ENCODE data around the gene SERINC4.
A peak's percentile ranks its signal among the peaks of the same experiment; 100 is the strongest.
"Not testable (repeated sequence)": the region's sequence is repeated elsewhere in the genome, so short reads cannot be mapped to it uniquely, and the experiment has no call there.

SERINC4 gene

GRCh38 chr15:43799945-43800285, at the start of gene SERINC4:
Gene SERINC4 (minus strand): TSS chr15:43800220. CDS start chr15:43799986, 234 bp downstream.
- no peak for TF ChIP-seq CTCF (IDR thresholded peaks at IDR 0.05; ENCODE audit: low read depth, low read length)
- H3K36me3 ChIP-seq = peaks cover 70% of the 10 kb centered on the region
- H3K27ac ChIP-seq = peak within 1 kb of the TSS; percentile 97
- no peaks in the 10 kb centered on the region for H3K9me3 ChIP-seq (ENCODE audit: severe bottlenecking)
- peak within 1 kb of the TSS; percentile 83 for H3K4me3 ChIP-seq (ENCODE audit: low read depth, low read length)
- peak; percentile 73 for DNase-seq
- H3K27me3 ChIP-seq (ENCODE audit: insufficient read depth, low read depth, severe bottlenecking) = no peaks in the 10 kb centered on the region

- Histone ChIP-seq H3K27me3 (ENCODE audit: insufficient read depth, low read depth, severe bottlenecking) (no peaks in the 10 kb centered on the region), H3K27ac (no peak overlapping the region), H3K4me3 (ENCODE audit: low read depth, low read length) (no peak overlapping the region), H3K9me3 (ENCODE audit: severe bottlenecking) (no peaks in the 10 kb centered on the region), H3K36me3 (peaks cover 83% of the 10 kb centered on the region)
- DNase-seq = no peak
- no peak for TF ChIP-seq CTCF (IDR thresholded peaks at IDR 0.05; ENCODE audit: low read depth, low read length)
These were observed 45.4 kb upstream of the SERINC4 start for GRCh38 chr15:43845421-43845820.

GRCh38 chr15:43832485-43832884, 32.5 kb upstream of the SERINC4 start:
- not testable (repeated sequence) for H3K9me3 ChIP-seq (ENCODE audit: severe bottlenecking); H3K4me3 ChIP-seq (ENCODE audit: low read depth, low read length); DNase-seq; H3K27me3 ChIP-seq (ENCODE audit: insufficient read depth, low read depth, severe bottlenecking); H3K27ac ChIP-seq
- peaks cover 82% of the 10 kb centered on the region for H3K36me3 ChIP-seq

GRCh38 chr15:43831519-43832052, 31.6 kb upstream of the SERINC4 start:
- not testable (repeated sequence) for H3K9me3 ChIP-seq (ENCODE audit: severe bottlenecking); H3K27ac ChIP-seq; DNase-seq; H3K4me3 ChIP-seq (ENCODE audit: low read depth, low read length); H3K27me3 ChIP-seq (ENCODE audit: insufficient read depth, low read depth, severe bottlenecking)
- peaks cover 76% of the 10 kb centered on the region for H3K36me3 ChIP-seq

GRCh38 chr15:43830691-43831275, 30.8 kb upstream of the SERINC4 start:
- H3K36me3 ChIP-seq = peaks cover 68% of the 10 kb centered on the region
- not testable (repeated sequence) for DNase-seq; H3K9me3 ChIP-seq (ENCODE audit: severe bottlenecking); H3K27me3 ChIP-seq (ENCODE audit: insufficient read depth, low read depth, severe bottlenecking); H3K27ac ChIP-seq; H3K4me3 ChIP-seq (ENCODE audit: low read depth, low read length)

- H3K27ac ChIP-seq; H3K27me3 ChIP-seq (ENCODE audit: insufficient read depth, low read depth, severe bottlenecking); H3K9me3 ChIP-seq (ENCODE audit: severe bottlenecking); DNase-seq; H3K4me3 ChIP-seq (ENCODE audit: low read depth, low read length): not testable (repeated sequence)
- peaks cover 66% of the 10 kb centered on the region for H3K36me3 ChIP-seq
These were observed 30.0 kb upstream of the SERINC4 start for GRCh38 chr15:43829951-43830540.

- Histone ChIP-seq H3K9me3 (ENCODE audit: severe bottlenecking) (peaks cover 8% of the 10 kb centered on the region), H3K27me3 (ENCODE audit: insufficient read depth, low read depth, severe bottlenecking) (no peaks in the 10 kb centered on the region), H3K27ac (peak overlapping the region; percentile 94), H3K4me3 (ENCODE audit: low read depth, low read length) (peak overlapping the region; percentile 86), H3K36me3 (peaks cover 51% of the 10 kb centered on the region)
- TF ChIP-seq CTCF (IDR thresholded peaks at IDR 0.05; ENCODE audit: low read depth, low read length) = no peak
- no peak for DNase-seq
These were observed 28.1 kb upstream of the SERINC4 start for GRCh38 chr15:43828061-43828657.

All from WERI-Rb-1 (cell line).